NCI-H1694 (cell line): Measurements from ENCODE around the gene CXCL17.
"Not testable (repeated sequence)": the region's sequence is repeated elsewhere in the genome, so short reads cannot be mapped to it uniquely, and the experiment has no call there.

ENCODE experiments used
- DNase-seq: peaks from one replicate; lab custom pipeline; 2025; lab: John Stamatoyannopoulos, UW

The CXCL17 gene

GRCh38 chr19:42465827-42466280 is 23.1 kb upstream of the CXCL17 start:
- no peak for DNase-seq

- DNase-seq: no peak
These were observed 19.1 kb upstream of the CXCL17 start for GRCh38 chr19:42461700-42462324.

GRCh38 chr19:42461231-42461630 is 18.5 kb upstream of the CXCL17 start:
- not testable (repeated sequence) for DNase-seq

GRCh38 chr19:42459926-42460325 is 17.2 kb upstream of the CXCL17 start:
- no peak for DNase-seq

GRCh38 chr19:42455621-42456081 is 12.9 kb upstream of the CXCL17 start:
- no peak for DNase-seq

GRCh38 chr19:42455086-42455485 is 12.3 kb upstream of the CXCL17 start:
- DNase-seq: no peak

- no peak for DNase-seq
These were observed 9.8 kb upstream of the CXCL17 start for GRCh38 chr19:42452590-42452989.

GRCh38 chr19:42450314-42450934 is 7.7 kb upstream of the CXCL17 start:
- peak; percentile 72 for DNase-seq

- DNase-seq: not testable (repeated sequence)
These were observed 5.6 kb upstream of the CXCL17 start for GRCh38 chr19:42448306-42448705.

- DNase-seq: no peak
These were observed 3.2 kb upstream of the CXCL17 start for GRCh38 chr19:42445948-42446347.

GRCh38 chr19:42443944-42444398 is 1.2 kb upstream of the CXCL17 start:
- DNase-seq: no peak

- no peak for DNase-seq
These were observed 1.7 kb downstream of the CXCL17 start for GRCh38 chr19:42441049-42441445.

GRCh38 chr19:42440357-42441048 is 2.2 kb downstream of the CXCL17 start:
- peak; percentile 12 for DNase-seq

- no peak for DNase-seq
These were observed 6.7 kb downstream of the CXCL17 start for GRCh38 chr19:42436006-42436405.

GRCh38 chr19:42435316-42435715 is 7.4 kb downstream of the CXCL17 start:
- DNase-seq: no peak

GRCh38 chr19:42433503-42434260 is 9.1 kb downstream of the CXCL17 start:
- DNase-seq: peak; percentile 22

- no peak for DNase-seq
These were observed 11.3 kb downstream of the CXCL17 start for GRCh38 chr19:42431486-42431885.

- DNase-seq: no peak
These were observed 14.1 kb downstream of the CXCL17 start for GRCh38 chr19:42428676-42429075.

GRCh38 chr19:42427313-42427712 is 15.4 kb downstream of the CXCL17 start, which contains the start of gene LIPE:
Gene LIPE (minus strand): TSS chr19:42427388. CDS start chr19:42427149, 239 bp downstream.
- DNase-seq: no peak

- DNase-seq: no peak
These were observed 16.1 kb downstream of the CXCL17 start for GRCh38 chr19:42426643-42427042.

- DNase-seq: no peak
These were observed 18.0 kb downstream of the CXCL17 start for GRCh38 chr19:42424712-42425131.

GRCh38 chr19:42424345-42424707 is 18.4 kb downstream of the CXCL17 start:
- no peak for DNase-seq
